Esophagus muscularis mucosa (tissue), 4 donors: Measurements from ENCODE around the gene SCARF2. TPM values are rescaled to one million over a fixed set of nuclear protein-coding genes. Genes with fewer than 3 reads are reported as not detected.

Experiments used
- DNase-seq: peaks from one replicate; pipeline ENCODE4 v3.0.0-alpha.2; 2017; ENCODE audit errors: extremely low spot score
- H3K27ac ChIP-seq, 4 donors: fragments of 200-600 bp; sonication (generic); replicated peaks in 1 of 4; 1 replicate in 3 of 4; 2 replicates in 1 of 4; pipeline ENCODE4 v1.5.1; 2016 to 2019; ENCODE audit warnings: mild to moderate bottlenecking in 1 of 4
- H3K27me3 ChIP-seq, 4 donors: fragments of 200-600 bp; sonication (generic); one replicate each; pipeline versions ENCODE4 v1.5.1 to v1.6.0; 2016 to 2019
- H3K36me3 ChIP-seq, 4 donors: fragments of 200-600 bp; sonication (generic); one replicate each; pipeline ENCODE4 v1.5.1; 2016 to 2019
- H3K4me1 ChIP-seq, 4 donors: fragments of 200-600 bp; sonication (generic); one replicate each; pipeline ENCODE4 v1.5.1; 2016 to 2019
- H3K4me3 ChIP-seq, 4 donors: fragments of 200-600 bp; sonication (generic); 1 replicate in 2 of 4; 2 replicates in 2 of 4; pipeline ENCODE4 v1.5.1; 2016 to 2019; ENCODE audit warnings: mild to moderate bottlenecking in 4 of 4, moderate library complexity in 1 of 4
- H3K9me3 ChIP-seq, 4 donors: fragments of 200-600 bp; sonication (generic); 1 replicate in 3 of 4; 2 replicates in 1 of 4; pipeline ENCODE4 v1.5.1; 2016 to 2019
- EP300 ChIP-seq: sonication (generic); formaldehyde crosslinking; IDR thresholded peaks from one replicate; pipeline ENCODE4 v1.6.1; 2017; ENCODE audit warnings: antibody characterized with exemption
- POLR2A ChIP-seq: fragments of 450-650 bp; IDR thresholded peaks from one replicate; pipeline ENCODE4 v1.6.1; 2017; ENCODE audit warnings: antibody characterized with exemption, moderate library complexity, mild to moderate bottlenecking, low read depth
- POLR2AphosphoS5 ChIP-seq, 2 donors: sonication (generic); formaldehyde crosslinking; IDR thresholded peaks; one replicate each; pipeline ENCODE4 v1.6.1; 2017; ENCODE audit warnings: antibody characterized with exemption in 2 of 2
- WGBS: methylation state at CpG from one replicate; pipeline ENCODE4 v1.1.5; 2018; 5-methylcytosine and 5-hydroxymethylcytosine counted together
- intact Hi-C: fragments of 100-400 bp; cut with DNase I; formaldehyde crosslinking; loops from one replicate; pipeline ENCODE4 v1.15.1; 2023
- total RNA-seq, 4 donors: library from RNA; depleted of rRNA; stranded (reverse); fragments of >200 nt; gene quantifications; one replicate each; pipeline versions ENCODE4 v1.1.0 to v1.2.1, GENCODE V29; 2016
- TF ChIP-seq, protein P1 (sequence below), 3 experiments: fragments of 200-600 bp in 2 of 3; fragments of 450-650 bp in 1 of 3; sonication (generic) in 2 of 3; IDR thresholded peaks; one replicate each; pipeline ENCODE4 v1.5.1; 2017 to 2019; ENCODE audit warnings: antibody characterized with exemption in 3 of 3, mild to moderate bottlenecking in 2 of 3, moderate library complexity in 1 of 3

The SCARF2 gene
- total RNA-seq, 4 donors from 2014 or later: 14.5 to 31.6 (median 22.2) TPM

DNA sequence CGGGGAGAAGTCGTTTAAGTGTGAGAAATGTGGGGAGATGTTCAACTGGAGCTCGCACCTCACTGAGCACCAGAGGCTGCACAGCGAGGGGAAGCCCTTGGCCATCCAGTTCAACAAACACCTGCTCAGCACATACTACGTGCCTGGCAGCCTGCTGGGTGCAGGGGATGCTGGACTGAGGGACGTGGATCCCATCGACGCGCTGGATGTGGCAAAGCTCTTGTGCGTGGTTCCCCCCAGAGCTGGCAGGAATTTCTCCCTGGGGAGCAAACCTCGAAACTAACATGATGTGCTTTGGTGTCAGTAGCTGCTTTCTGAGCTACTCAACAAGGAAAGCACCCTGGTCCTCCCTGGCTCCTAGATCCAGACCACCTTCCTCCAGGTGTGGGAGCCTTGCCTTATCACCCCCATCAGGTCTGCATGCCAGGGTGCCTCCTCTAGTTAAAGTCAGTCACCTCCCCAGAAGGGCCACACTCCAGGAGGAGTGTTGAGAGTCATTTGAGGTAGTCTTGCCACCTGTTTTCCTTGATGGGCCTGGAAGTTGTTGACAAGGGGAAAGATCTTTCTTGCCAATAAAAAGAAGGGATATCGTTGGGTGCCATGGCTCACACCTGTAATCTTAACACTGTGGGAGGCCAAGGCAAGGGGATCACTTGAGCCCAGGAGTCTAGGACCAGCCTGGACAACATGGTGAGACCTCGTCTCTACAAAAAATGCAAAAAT lies 30.8 kb downstream of the SCARF2 start:
- no peaks in the 10 kb centered on the region for H3K4me1 ChIP-seq
- H3K27ac ChIP-seq: no peak overlapping the region
- DNase-seq: no peak
- WGBS: 94% methylated on average over 13 of the region's 13 CpGs
- no peak overlapping the region for H3K4me3 ChIP-seq
- H3K9me3 ChIP-seq: no peaks in the 10 kb centered on the region
- peaks cover 21 to 62% (median 41%) of the 10 kb centered on the region in 4 donors for H3K36me3 ChIP-seq
- TF ChIP-seq, protein P1, sequence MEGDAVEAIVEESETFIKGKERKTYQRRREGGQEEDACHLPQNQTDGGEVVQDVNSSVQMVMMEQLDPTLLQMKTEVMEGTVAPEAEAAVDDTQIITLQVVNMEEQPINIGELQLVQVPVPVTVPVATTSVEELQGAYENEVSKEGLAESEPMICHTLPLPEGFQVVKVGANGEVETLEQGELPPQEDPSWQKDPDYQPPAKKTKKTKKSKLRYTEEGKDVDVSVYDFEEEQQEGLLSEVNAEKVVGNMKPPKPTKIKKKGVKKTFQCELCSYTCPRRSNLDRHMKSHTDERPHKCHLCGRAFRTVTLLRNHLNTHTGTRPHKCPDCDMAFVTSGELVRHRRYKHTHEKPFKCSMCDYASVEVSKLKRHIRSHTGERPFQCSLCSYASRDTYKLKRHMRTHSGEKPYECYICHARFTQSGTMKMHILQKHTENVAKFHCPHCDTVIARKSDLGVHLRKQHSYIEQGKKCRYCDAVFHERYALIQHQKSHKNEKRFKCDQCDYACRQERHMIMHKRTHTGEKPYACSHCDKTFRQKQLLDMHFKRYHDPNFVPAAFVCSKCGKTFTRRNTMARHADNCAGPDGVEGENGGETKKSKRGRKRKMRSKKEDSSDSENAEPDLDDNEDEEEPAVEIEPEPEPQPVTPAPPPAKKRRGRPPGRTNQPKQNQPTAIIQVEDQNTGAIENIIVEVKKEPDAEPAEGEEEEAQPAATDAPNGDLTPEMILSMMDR (IDR thresholded peaks at IDR 0.05): no peak
- TF ChIP-seq EP300: no peak
- TF ChIP-seq POLR2A: no peak
- TF ChIP-seq POLR2AphosphoS5 (IDR thresholded peaks at IDR 0.05): no peak
- intact Hi-C loops: no loop called here
- no peaks in the 10 kb centered on the region for H3K27me3 ChIP-seq

- 94% methylated on average over 55 of the region's 62 CpGs for WGBS
- TF ChIP-seq, protein P1 (IDR thresholded peaks at IDR 0.05): no peak
- TF ChIP-seq EP300 (no peak), POLR2A (no peak), POLR2AphosphoS5 (IDR thresholded peaks at IDR 0.05) (no peak)
Measured at GRCh38 chr22:20405931-20406685, 31.5 kb downstream of the SCARF2 start.

GRCh38 chr22:20405291-20405930 lies 32.2 kb downstream of the SCARF2 start:
- Histone ChIP-seq H3K9me3 (no peaks in the 10 kb centered on the region), H3K36me3 (peaks cover 21 to 76% (median 55%) of the 10 kb centered on the region in 4 donors), H3K4me1 (no peaks in the 10 kb centered on the region), H3K27me3 (no peaks in the 10 kb centered on the region), H3K27ac (no peak overlapping the region), H3K4me3 (no peak overlapping the region)
- intact Hi-C loops: no loop called here
- 96% methylated on average over 36 of the region's 45 CpGs for WGBS
- TF ChIP-seq POLR2AphosphoS5 (IDR thresholded peaks at IDR 0.05) (no peak), EP300 (no peak), POLR2A (no peak)
- TF ChIP-seq, protein P1 (IDR thresholded peaks at IDR 0.05): no peak
- no peak for DNase-seq

More at GRCh38 chr22:20405931-20406685, 31.5 kb downstream of the SCARF2 start:
- Histone ChIP-seq H3K36me3 (peaks cover 21 to 69% (median 48%) of the 10 kb centered on the region in 4 donors), H3K27me3 (no peaks in the 10 kb centered on the region), H3K4me3 (no peak overlapping the region), H3K4me1 (no peaks in the 10 kb centered on the region), H3K9me3 (no peaks in the 10 kb centered on the region), H3K27ac (no peak overlapping the region)
- intact Hi-C loops: no loop called here
- no peak for DNase-seq

GRCh38 chr22:20404881-20405280 lies 32.7 kb downstream of the SCARF2 start:
- peaks cover 21 to 76% (median 56%) of the 10 kb centered on the region in 4 donors for H3K36me3 ChIP-seq
- intact Hi-C loops: no loop called here
- no peak for TF ChIP-seq POLR2AphosphoS5 (IDR thresholded peaks at IDR 0.05)
- WGBS: 90% methylated on average over 18 of the region's 18 CpGs
- H3K4me1 ChIP-seq: no peaks in the 10 kb centered on the region
- DNase-seq: no peak
- H3K4me3 ChIP-seq: no peak overlapping the region
- no peaks in the 10 kb centered on the region for H3K27me3 ChIP-seq
- no peaks in the 10 kb centered on the region for H3K9me3 ChIP-seq
- H3K27ac ChIP-seq: no peak overlapping the region

DNA sequence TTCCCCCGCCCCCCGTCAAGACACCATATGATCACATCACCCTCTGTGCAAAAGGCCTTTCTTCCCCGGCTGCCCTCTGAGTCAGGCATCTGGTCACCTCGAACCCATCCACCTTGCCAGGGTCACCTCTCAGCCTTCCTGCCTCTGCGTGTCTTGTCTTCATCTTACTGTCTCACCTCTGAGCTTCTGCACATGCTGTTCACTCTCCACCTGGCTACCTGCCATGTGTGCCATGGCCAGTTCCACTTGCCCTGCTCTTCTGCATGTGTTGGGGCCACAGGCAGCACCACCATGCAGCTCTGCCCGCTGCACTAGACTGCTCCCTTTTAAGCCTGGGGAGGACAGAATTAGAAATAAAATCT lies 33.9 kb downstream of the SCARF2 start:
- Histone ChIP-seq H3K4me1 (no peaks in the 10 kb centered on the region), H3K4me3 (no peak overlapping the region), H3K27ac (no peak overlapping the region), H3K9me3 (no peaks in the 10 kb centered on the region), H3K27me3 (no peaks in the 10 kb centered on the region), H3K36me3 (peaks cover 21 to 76% (median 56%) of the 10 kb centered on the region in 4 donors)
- no peak for DNase-seq
- intact Hi-C loops: no loop called here
- TF ChIP-seq POLR2AphosphoS5 (IDR thresholded peaks at IDR 0.05) (no peak), EP300 (no peak)
- TF ChIP-seq, protein P1 (IDR thresholded peaks at IDR 0.05): no peak
- 94% methylated on average over 6 of the region's 6 CpGs for WGBS
